GM20000 (cell line): ENCODE measurements around the gene SLC30A4.
A peak's percentile ranks its signal among the peaks of the same experiment; 100 is the strongest.

ENCODE experiments used
- DNase-seq: peaks from one replicate; pipeline ENCODE4 v3.0.0; 2012; ENCODE audit warnings: low spot score
- CTCF ChIP-seq: IDR thresholded peaks from 2 replicates; pipeline ENCODE4 v1.5.1; 2012; ENCODE audit warnings: mild to moderate bottlenecking, control low read depth; ENCODE audit errors: extremely low read depth, missing control alignments

Gene SLC30A4

GRCh38 chr15:45429941-45430792, 92.4 kb downstream of the SLC30A4 start:
- peak; percentile 91 for DNase-seq
- TF ChIP-seq CTCF = peak; percentile 95
